ENCODE data around the gene HELZ.
"Not testable (repeated sequence)": the region's sequence is repeated elsewhere in the genome, so short reads cannot be mapped to it uniquely, and the experiment has no call there.

HELZ gene

GRCh38 chr17:67227488-67227887 is 17.5 kb downstream of the HELZ start:
- no peak for DNase-seq (ENCODE audit: low read depth)

GRCh38 chr17:67225316-67225715 is 19.7 kb downstream of the HELZ start:
- no peak for DNase-seq (ENCODE audit: low read depth)

- DNase-seq (ENCODE audit: low read depth), result no peak
Measured at GRCh38 chr17:67224736-67225135, 20.3 kb downstream of the HELZ start.

- DNase-seq (ENCODE audit: low read depth), result no peak
Measured at GRCh38 chr17:67223924-67224323, 21.1 kb downstream of the HELZ start.

- no peak for DNase-seq (ENCODE audit: low read depth)
Measured at GRCh38 chr17:67221062-67221998, 23.7 kb downstream of the HELZ start.

- no peak for DNase-seq (ENCODE audit: low read depth)
Measured at GRCh38 chr17:67218385-67218950, 26.5 kb downstream of the HELZ start.

GRCh38 chr17:67217446-67217845 is 27.6 kb downstream of the HELZ start:
- DNase-seq (ENCODE audit: low read depth), result no peak

GRCh38 chr17:67216578-67217320 is 28.2 kb downstream of the HELZ start:
- no peak for DNase-seq (ENCODE audit: low read depth)

- no peak for DNase-seq (ENCODE audit: low read depth)
Measured at GRCh38 chr17:67215991-67216421, 29.0 kb downstream of the HELZ start.

GRCh38 chr17:67212714-67213417 is 32.1 kb downstream of the HELZ start:
- DNase-seq (ENCODE audit: low read depth), result no peak

- no peak for DNase-seq (ENCODE audit: low read depth)
Measured at GRCh38 chr17:67212231-67212630, 32.8 kb downstream of the HELZ start.

- no peak for DNase-seq (ENCODE audit: low read depth)
Measured at GRCh38 chr17:67211742-67212141, 33.3 kb downstream of the HELZ start.

- DNase-seq (ENCODE audit: low read depth), result no peak
Measured at GRCh38 chr17:67210915-67211314, 34.1 kb downstream of the HELZ start.

- no peak for DNase-seq (ENCODE audit: low read depth)
Measured at GRCh38 chr17:67208232-67208631, 36.8 kb downstream of the HELZ start.

- no peak for DNase-seq (ENCODE audit: low read depth)
Measured at GRCh38 chr17:67203818-67204217, 41.2 kb downstream of the HELZ start.

GRCh38 chr17:67202503-67202902 is 42.5 kb downstream of the HELZ start:
- no peak for DNase-seq (ENCODE audit: low read depth)

GRCh38 chr17:67200727-67201301 is 44.2 kb downstream of the HELZ start:
- no peak for DNase-seq (ENCODE audit: low read depth)

- no peak for DNase-seq (ENCODE audit: low read depth)
Measured at GRCh38 chr17:67198131-67198530, 46.9 kb downstream of the HELZ start.

GRCh38 chr17:67197023-67197422 is 48.0 kb downstream of the HELZ start:
- DNase-seq (ENCODE audit: low read depth), result not testable (repeated sequence)

- no peak for DNase-seq (ENCODE audit: low read depth)
Measured at GRCh38 chr17:67196422-67196821, 48.6 kb downstream of the HELZ start.

GRCh38 chr17:67194134-67194533 is 50.9 kb downstream of the HELZ start:
- no peak for DNase-seq (ENCODE audit: low read depth)

- no peak for DNase-seq (ENCODE audit: low read depth)
Measured at GRCh38 chr17:67187927-67188326, 57.1 kb downstream of the HELZ start.

Data from stimulated activated CD8-positive, alpha-beta memory T cell treated with anti-CD3 and anti-CD28 coated beads, Interleukin-12 subunit alpha, Interleukin-12 subunit beta, amount 100 ng/mL, for 4 hours (primary cell).